Astrocyte (in vitro differentiated cells and primary cell): Measurements from ENCODE around the gene SLC28A3.

ENCODE experiments used
- EZH2 ChIP-seq: IDR thresholded peaks from 2 replicates; pipeline ENCODE4 v1.6.1; 2012; ENCODE audit warnings: mild to moderate bottlenecking, low read length, inconsistent platforms; ENCODE audit not compliant: insufficient read depth
- TF ChIP-seq, protein P1 (sequence below): IDR thresholded peaks from 2 replicates; pipeline ENCODE4 v1.5.1; 2011; ENCODE audit warnings: low read depth, mild to moderate bottlenecking, inconsistent platforms, low read length, moderate library complexity; ENCODE audit not compliant: insufficient read depth

DNA sequence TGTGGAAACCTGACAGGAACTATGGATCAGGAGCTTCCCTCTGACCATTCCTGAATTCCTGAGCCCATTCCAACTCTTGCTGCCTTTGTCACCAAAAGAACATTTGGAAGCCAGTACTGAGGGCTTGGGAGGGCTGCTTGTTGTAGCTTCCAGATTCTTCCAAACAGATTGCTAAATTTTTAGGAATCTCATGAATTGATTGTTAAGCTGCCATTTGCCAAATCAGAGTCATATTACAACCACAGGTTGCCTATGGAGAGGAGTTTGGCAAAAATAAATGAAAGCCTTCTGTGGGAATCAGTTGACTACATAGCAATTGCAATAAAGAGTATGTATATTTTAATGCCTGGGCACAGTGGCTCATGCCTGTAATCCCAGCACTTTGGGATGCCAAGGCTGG lies 39.2 kb upstream of the SLC28A3 start:
- TF ChIP-seq, protein P1, sequence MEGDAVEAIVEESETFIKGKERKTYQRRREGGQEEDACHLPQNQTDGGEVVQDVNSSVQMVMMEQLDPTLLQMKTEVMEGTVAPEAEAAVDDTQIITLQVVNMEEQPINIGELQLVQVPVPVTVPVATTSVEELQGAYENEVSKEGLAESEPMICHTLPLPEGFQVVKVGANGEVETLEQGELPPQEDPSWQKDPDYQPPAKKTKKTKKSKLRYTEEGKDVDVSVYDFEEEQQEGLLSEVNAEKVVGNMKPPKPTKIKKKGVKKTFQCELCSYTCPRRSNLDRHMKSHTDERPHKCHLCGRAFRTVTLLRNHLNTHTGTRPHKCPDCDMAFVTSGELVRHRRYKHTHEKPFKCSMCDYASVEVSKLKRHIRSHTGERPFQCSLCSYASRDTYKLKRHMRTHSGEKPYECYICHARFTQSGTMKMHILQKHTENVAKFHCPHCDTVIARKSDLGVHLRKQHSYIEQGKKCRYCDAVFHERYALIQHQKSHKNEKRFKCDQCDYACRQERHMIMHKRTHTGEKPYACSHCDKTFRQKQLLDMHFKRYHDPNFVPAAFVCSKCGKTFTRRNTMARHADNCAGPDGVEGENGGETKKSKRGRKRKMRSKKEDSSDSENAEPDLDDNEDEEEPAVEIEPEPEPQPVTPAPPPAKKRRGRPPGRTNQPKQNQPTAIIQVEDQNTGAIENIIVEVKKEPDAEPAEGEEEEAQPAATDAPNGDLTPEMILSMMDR: no peak
- TF ChIP-seq EZH2: no peak
